ENCODE data around the gene DNAJB2. TPM values are rescaled to one million over a fixed set of nuclear protein-coding genes. Genes with fewer than 3 reads are reported as not detected.
"Not testable (repeated sequence)": the region's sequence is repeated elsewhere in the genome, so short reads cannot be mapped to it uniquely, and the experiment has no call there.

The DNAJB2 gene
- total RNA-seq, 1 donor = 57.5 TPM

- no peaks in the 10 kb centered on the region for H3K27me3 ChIP-seq (ENCODE audit: insufficient read depth, low read length)
- peak overlapping the region; percentile 96 for H3K4me3 ChIP-seq (ENCODE audit: low read length)
- peaks cover 64% of the 10 kb centered on the region for H3K4me1 ChIP-seq (ENCODE audit: insufficient read depth, low read length)
- no peaks in the 10 kb centered on the region for H3K9me3 ChIP-seq (ENCODE audit: low read depth, low read length)
Observed at GRCh38 chr2:219252084-219252483, 27.1 kb upstream of the DNAJB2 start.

GRCh38 chr2:219252570-219252899, 26.6 kb upstream of the DNAJB2 start:
- no peaks in the 10 kb centered on the region for H3K9me3 ChIP-seq (ENCODE audit: low read depth, low read length)
- H3K27me3 ChIP-seq (ENCODE audit: insufficient read depth, low read length) = no peaks in the 10 kb centered on the region
- peaks cover 60% of the 10 kb centered on the region for H3K4me1 ChIP-seq (ENCODE audit: insufficient read depth, low read length)
- peak overlapping the region; percentile 96 for H3K4me3 ChIP-seq (ENCODE audit: low read length)

GRCh38 chr2:219252900-219253752, 26.0 kb upstream of the DNAJB2 start, which contains the start of gene TUBA4B:
Gene TUBA4B (plus strand): TSS chr2:219253243. CDS start chr2:219253408, 165 bp downstream.
- H3K27me3 ChIP-seq (ENCODE audit: insufficient read depth, low read length) = no peaks in the 10 kb centered on the region
- peak within 1 kb of the TSS; percentile 96 for H3K4me3 ChIP-seq (ENCODE audit: low read length)
- H3K9me3 ChIP-seq (ENCODE audit: low read depth, low read length) = no peaks in the 10 kb centered on the region
- H3K4me1 ChIP-seq (ENCODE audit: insufficient read depth, low read length) = peaks cover 54% of the 10 kb centered on the region

DNA sequence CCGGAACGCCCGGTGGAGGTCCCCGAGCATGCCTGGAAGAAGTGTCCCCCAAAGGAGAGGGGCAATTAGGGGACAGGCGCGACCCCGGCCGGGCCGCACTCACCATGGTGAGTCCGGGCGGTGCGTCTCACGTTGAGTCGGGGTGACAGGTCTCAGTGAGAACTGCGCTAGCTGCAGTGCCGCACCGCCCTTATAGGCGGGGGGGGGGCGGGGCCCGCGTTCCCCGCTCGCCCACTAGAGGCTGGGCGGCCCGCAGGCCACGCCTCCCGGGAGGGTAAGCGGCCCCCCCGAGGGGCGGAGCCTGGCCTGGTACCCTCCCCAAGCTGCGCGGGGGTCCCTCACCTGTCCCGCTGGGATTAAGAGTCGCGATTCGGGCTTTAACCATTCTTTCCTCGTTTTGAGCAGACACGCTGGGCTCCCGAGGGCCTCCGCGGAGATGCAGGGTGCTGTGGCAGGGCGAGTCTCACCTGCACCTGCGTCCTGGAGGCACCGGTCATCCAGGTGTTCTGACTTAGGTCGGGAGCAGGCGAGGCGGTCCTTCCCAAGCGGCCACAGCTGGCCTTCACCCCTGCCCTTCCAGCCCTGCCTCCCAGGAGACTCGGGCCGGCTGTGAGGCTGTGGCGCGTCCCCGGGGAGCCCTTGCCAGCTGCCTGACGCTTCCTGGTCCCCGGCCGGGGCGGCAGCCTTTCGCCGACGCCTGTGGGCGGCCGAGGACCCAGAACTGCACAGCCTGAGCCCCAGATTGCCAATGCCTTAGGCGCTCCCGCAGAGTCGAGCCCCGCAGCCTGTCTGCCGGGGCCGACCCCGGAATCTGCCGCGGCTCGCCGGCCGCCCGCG, 25.2 kb upstream of the DNAJB2 start, which contains the start of gene TUBA4A:
TSS of gene TUBA4A (minus strand) at position 166 of the 837 bp plus-strand sequence. CDS start at position 106, 60 bp downstream.
- Histone ChIP-seq H3K27me3 (ENCODE audit: insufficient read depth, low read length) (no peaks in the 10 kb centered on the region), H3K4me1 (ENCODE audit: insufficient read depth, low read length) (peaks cover 45% of the 10 kb centered on the region), H3K9me3 (ENCODE audit: low read depth, low read length) (no peaks in the 10 kb centered on the region), H3K4me3 (ENCODE audit: low read length) (peak within 1 kb of the TSS; percentile 96)

GRCh38 chr2:219254590-219255201, 24.5 kb upstream of the DNAJB2 start:
- H3K4me1 ChIP-seq (ENCODE audit: insufficient read depth, low read length) = peaks cover 38% of the 10 kb centered on the region
- H3K27me3 ChIP-seq (ENCODE audit: insufficient read depth, low read length) = no peaks in the 10 kb centered on the region
- no peaks in the 10 kb centered on the region for H3K9me3 ChIP-seq (ENCODE audit: low read depth, low read length)
- peak overlapping the region; percentile 96 for H3K4me3 ChIP-seq (ENCODE audit: low read length)

GRCh38 chr2:219258942-219259341, 20.2 kb upstream of the DNAJB2 start:
- H3K9me3 ChIP-seq (ENCODE audit: low read depth, low read length); H3K27me3 ChIP-seq (ENCODE audit: insufficient read depth, low read length); H3K4me3 ChIP-seq (ENCODE audit: low read length); H3K4me1 ChIP-seq (ENCODE audit: insufficient read depth, low read length): not testable (repeated sequence)

GRCh38 chr2:219261024-219261855, 17.9 kb upstream of the DNAJB2 start:
- no peak overlapping the region for H3K4me3 ChIP-seq (ENCODE audit: low read length)

DNA sequence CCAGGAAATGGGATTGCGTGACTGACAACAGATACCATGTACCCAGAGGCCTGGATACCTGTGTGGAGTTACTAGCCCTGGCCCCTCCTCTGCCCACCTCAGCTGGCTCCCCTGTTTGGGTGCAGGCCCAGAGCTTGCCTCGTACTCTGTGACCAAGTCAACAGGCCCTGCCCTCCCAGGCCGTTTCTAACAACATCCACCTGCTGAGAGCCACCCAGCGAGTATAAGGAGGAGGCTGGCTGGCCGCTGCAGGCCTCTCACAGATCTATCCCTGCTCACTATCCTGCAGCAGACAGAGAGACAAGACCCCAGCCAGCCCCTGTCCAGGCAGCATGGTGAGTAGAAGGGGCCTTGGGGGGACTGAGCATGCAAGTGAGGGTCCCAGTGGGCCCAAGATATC, 12.9 kb upstream of the DNAJB2 start:
- H3K4me1 ChIP-seq (ENCODE audit: insufficient read depth, low read length) = no peaks in the 10 kb centered on the region
- H3K9me3 ChIP-seq (ENCODE audit: low read depth, low read length) = no peaks in the 10 kb centered on the region
- no peaks in the 10 kb centered on the region for H3K27me3 ChIP-seq (ENCODE audit: insufficient read depth, low read length)
- no peak overlapping the region for H3K4me3 ChIP-seq (ENCODE audit: low read length)

More at GRCh38 chr2:219261024-219261855, 17.9 kb upstream of the DNAJB2 start:
- H3K27me3 ChIP-seq (ENCODE audit: insufficient read depth, low read length) = no peaks in the 10 kb centered on the region
- no peaks in the 10 kb centered on the region for H3K9me3 ChIP-seq (ENCODE audit: low read depth, low read length)
- H3K4me1 ChIP-seq (ENCODE audit: insufficient read depth, low read length) = no peaks in the 10 kb centered on the region

DNA sequence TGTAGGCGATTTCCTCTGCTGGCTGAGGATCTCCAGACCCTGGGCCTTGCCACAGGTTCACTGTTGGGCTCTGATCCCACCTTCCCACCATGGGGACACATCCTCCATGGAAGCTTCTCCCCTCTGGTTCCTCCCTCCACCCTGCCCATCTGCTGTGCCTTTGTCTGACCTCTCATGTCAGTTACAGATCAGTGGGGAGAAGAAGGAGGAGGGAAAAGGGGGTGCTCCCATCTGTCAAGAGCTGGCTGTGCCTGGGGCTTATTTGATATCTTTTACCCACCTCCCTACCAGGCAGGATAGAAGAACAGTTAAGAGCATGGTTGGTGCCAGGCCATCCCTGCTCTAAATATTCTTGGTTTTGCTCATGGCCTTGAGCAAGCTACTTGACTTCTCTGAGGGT, 12.3 kb upstream of the DNAJB2 start:
- Histone ChIP-seq H3K9me3 (ENCODE audit: low read depth, low read length) (no peaks in the 10 kb centered on the region), H3K27me3 (ENCODE audit: insufficient read depth, low read length) (no peaks in the 10 kb centered on the region), H3K4me1 (ENCODE audit: insufficient read depth, low read length) (no peaks in the 10 kb centered on the region), H3K4me3 (ENCODE audit: low read length) (no peak overlapping the region)

DNA sequence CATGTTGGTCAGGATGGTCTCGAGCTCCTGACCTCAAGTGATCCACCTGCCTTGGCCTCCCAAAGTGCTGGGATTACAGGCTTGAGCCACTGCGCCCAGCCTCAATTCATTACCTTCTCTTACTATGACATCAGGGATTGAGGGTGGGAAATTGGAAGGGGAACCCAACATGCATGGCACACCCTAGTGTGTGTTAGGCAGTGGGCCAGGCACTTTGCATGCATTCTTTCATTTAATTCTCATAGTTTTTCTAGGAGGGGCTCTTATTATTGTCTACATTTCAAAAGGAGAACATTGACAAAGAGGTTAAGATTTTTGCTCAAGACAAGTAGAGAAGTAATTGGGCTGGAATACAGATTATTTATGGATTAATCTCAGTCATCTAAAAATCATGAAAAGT, 10.9 kb upstream of the DNAJB2 start:
- H3K27me3 ChIP-seq (ENCODE audit: insufficient read depth, low read length) = no peaks in the 10 kb centered on the region
- H3K9me3 ChIP-seq (ENCODE audit: low read depth, low read length) = no peaks in the 10 kb centered on the region
- H3K4me3 ChIP-seq (ENCODE audit: low read length) = no peak overlapping the region
- no peaks in the 10 kb centered on the region for H3K4me1 ChIP-seq (ENCODE audit: insufficient read depth, low read length)

GRCh38 chr2:219269362-219270054, 9.7 kb upstream of the DNAJB2 start:
- no peaks in the 10 kb centered on the region for H3K27me3 ChIP-seq (ENCODE audit: insufficient read depth, low read length)
- no peak overlapping the region for H3K4me3 ChIP-seq (ENCODE audit: low read length)
- no peaks in the 10 kb centered on the region for H3K9me3 ChIP-seq (ENCODE audit: low read depth, low read length)
- no peaks in the 10 kb centered on the region for H3K4me1 ChIP-seq (ENCODE audit: insufficient read depth, low read length)

DNA sequence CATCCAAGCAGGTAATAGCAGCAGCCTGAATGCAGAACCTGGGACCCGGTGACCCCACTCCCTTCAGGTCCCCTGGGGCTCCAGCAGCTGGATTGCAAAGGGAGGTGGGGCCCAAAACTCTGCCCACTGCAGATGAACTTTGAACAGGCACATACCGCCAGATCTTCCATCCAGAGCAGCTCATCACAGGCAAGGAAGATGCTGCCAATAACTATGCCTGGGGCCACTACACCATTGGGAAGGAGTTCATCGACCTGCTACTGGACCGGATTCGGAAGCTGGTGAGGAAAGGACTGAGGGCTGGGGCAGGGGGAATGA, 9.2 kb upstream of the DNAJB2 start:
- no peaks in the 10 kb centered on the region for H3K27me3 ChIP-seq (ENCODE audit: insufficient read depth, low read length)
- H3K9me3 ChIP-seq (ENCODE audit: low read depth, low read length) = no peaks in the 10 kb centered on the region
- H3K4me1 ChIP-seq (ENCODE audit: insufficient read depth, low read length) = no peaks in the 10 kb centered on the region

GRCh38 chr2:219271021-219271420, 8.1 kb upstream of the DNAJB2 start:
- H3K4me3 ChIP-seq (ENCODE audit: low read length) = no peak overlapping the region
- no peaks in the 10 kb centered on the region for H3K9me3 ChIP-seq (ENCODE audit: low read depth, low read length)
- H3K27me3 ChIP-seq (ENCODE audit: insufficient read depth, low read length) = no peaks in the 10 kb centered on the region
- no peaks in the 10 kb centered on the region for H3K4me1 ChIP-seq (ENCODE audit: insufficient read depth, low read length)

More for the DNA sequence above, 9.2 kb upstream of the DNAJB2 start:
- no peak overlapping the region for H3K4me3 ChIP-seq (ENCODE audit: low read length)

DNA sequence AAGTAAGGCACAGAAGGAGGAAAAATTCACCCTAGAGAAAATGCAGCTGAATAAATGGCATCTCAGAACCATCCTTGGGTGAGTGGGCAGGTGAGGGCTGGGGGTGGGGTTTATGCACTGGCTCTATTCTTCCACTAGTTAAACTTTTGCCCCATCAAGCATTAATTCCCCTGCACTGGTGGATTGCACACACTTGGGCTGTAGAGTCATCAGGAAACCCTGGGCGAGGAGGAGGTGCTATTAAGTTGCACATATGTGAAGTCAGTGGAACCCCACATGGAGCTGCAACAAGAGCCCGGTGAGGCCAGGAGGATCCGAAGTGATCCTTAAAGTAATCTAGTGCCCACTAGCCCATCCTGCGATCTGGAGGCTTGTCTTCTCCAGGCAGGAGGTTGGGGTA, 6.8 kb upstream of the DNAJB2 start:
- Histone ChIP-seq H3K27me3 (ENCODE audit: insufficient read depth, low read length) (no peaks in the 10 kb centered on the region), H3K9me3 (ENCODE audit: low read depth, low read length) (no peaks in the 10 kb centered on the region), H3K4me3 (ENCODE audit: low read length) (no peak overlapping the region), H3K4me1 (ENCODE audit: insufficient read depth, low read length) (no peaks in the 10 kb centered on the region)
